HepG2 (cell line): ENCODE results near the gene WBP2NL. TPM values are rescaled to one million over a fixed set of nuclear protein-coding genes. Genes with fewer than 3 reads are reported as not detected.

Experiments
- ATAC-seq: fragments of 200-7000 bp; cut with Tn5 transposase; 3 replicates; pipeline ENCODE4 v1.9.1; 2020; ENCODE audit warnings: mild to moderate bottlenecking, moderate library complexity
- BruUV-seq: library from RNA; stranded (reverse); fragments of 400-500 nt; replicated peaks from 2 replicates; lab custom pipeline; 2021; lab: Mats Ljungman, UMichigan
- CTCF ChIA-PET: fragments of 300-600 bp; formaldehyde crosslinking; extraction: SDS; loops from one replicate; lab custom pipeline; 2021; ENCODE audit warnings: low total read pairs, inconsistent platforms, low intra/inter-chr PET ratio; lab: Yijun Ruan, JAX
- POLR2A ChIA-PET: fragments of 350-600 bp; sonication (Branson Sonifier 250); formaldehyde crosslinking; loops from one replicate; lab custom pipeline; 2020; ENCODE audit warnings: antibody characterized with exemption, inconsistent platforms; lab: Yijun Ruan, JAX
- DNase-seq: peaks from one replicate; pipeline ENCODE4 v3.0.0-alpha.2; 2015; ENCODE audit warnings: low spot score
- FAIRE-seq: peaks from 3 replicates; lab custom pipeline; 2011; peaks lifted over from hg19 to GRCh38; lab: Jason Lieb, UNC
- H2AFZ ChIP-seq: one replicate; pipeline ENCODE4 v1.6.1; 2011; ENCODE audit warnings: low read length, inconsistent platforms
- H3K27ac ChIP-seq: fragments of 300-600 bp; 3 replicates; pipeline ENCODE4 v1.8.0; 2011; ENCODE audit warnings: mixed run types, mild to moderate bottlenecking, mixed read lengths, low read length, inconsistent platforms; ENCODE audit not compliant: insufficient read depth; ENCODE audit errors: extremely low read length
- H3K27me3 ChIP-seq, 2 experiments: fragments of 200-600 bp in 1 of 2; 2 replicates in 1 of 2; 3 replicates in 1 of 2; pipeline versions ENCODE4 v1.6.0 to v1.8.0; 2011; ENCODE audit warnings: low read length in 2 of 2, mild to moderate bottlenecking in 2 of 2, moderate library complexity in 2 of 2, inconsistent platforms in 1 of 2; ENCODE audit not compliant: insufficient read depth in 2 of 2, control insufficient read depth in 1 of 2
- H3K36me3 ChIP-seq, 2 experiments: fragments of 200-600 bp in 1 of 2; replicated peaks in 1 of 2; 2 replicates in 1 of 2; 3 replicates in 1 of 2; pipeline versions ENCODE4 v1.5.1 to v1.8.0; 2011; ENCODE audit warnings: low read length in 2 of 2, inconsistent platforms in 1 of 2; ENCODE audit not compliant: insufficient read depth in 2 of 2, control insufficient read depth in 1 of 2
- H3K4me1 ChIP-seq: 2 replicates; pipeline ENCODE4 v1.5.1; 2012; ENCODE audit warnings: low read length, inconsistent platforms; ENCODE audit not compliant: insufficient read depth
- H3K4me2 ChIP-seq: 2 replicates; pipeline ENCODE4 v1.6.0; 2011; ENCODE audit warnings: low read depth, low read length, inconsistent platforms
- H3K4me3 ChIP-seq, 3 experiments: fragments of 200-600 bp in 1 of 3; sonication (generic), shearing (Covaris generic) in 1 of 3; replicated peaks in 1 of 3; 2 replicates each; pipeline ENCODE4 v1.5.1; 2011 to 2016; ENCODE audit warnings: low read length in 3 of 3, inconsistent platforms in 2 of 3, low read depth in 2 of 3, mild to moderate bottlenecking in 2 of 3, control low read depth in 1 of 3, mixed read lengths in 1 of 3; ENCODE audit not compliant: insufficient read depth in 1 of 3
- H3K79me2 ChIP-seq: one replicate; pipeline ENCODE4 v1.6.1; 2011; ENCODE audit warnings: low read length, inconsistent platforms; ENCODE audit not compliant: insufficient read depth
- H3K9ac ChIP-seq: 2 replicates; pipeline ENCODE4 v1.6.0; 2011; ENCODE audit warnings: mild to moderate bottlenecking, low read depth, low read length, inconsistent platforms; ENCODE audit not compliant: insufficient read depth
- H3K9me3 ChIP-seq: 2 replicates; pipeline ENCODE4 v1.5.1; 2012; ENCODE audit warnings: mild to moderate bottlenecking, low read length
- H4K20me1 ChIP-seq: 2 replicates; pipeline ENCODE4 v1.6.0; 2011; ENCODE audit warnings: inconsistent platforms, mild to moderate bottlenecking, low read length, moderate library complexity; ENCODE audit not compliant: insufficient read depth
- ATF1 ChIP-seq: IDR thresholded peaks from 2 replicates; pipeline ENCODE4 v1.6.1; 2016; ENCODE audit warnings: mild to moderate bottlenecking, control low read depth
- KLF13 ChIP-seq: sonication (generic); formaldehyde crosslinking; IDR thresholded peaks from 2 replicates; pipeline ENCODE4 v1.4.0; 2020; ENCODE audit warnings: mild to moderate bottlenecking, missing genetic modification reagents
- PTBP1 ChIP-seq: fragments of 200-400 bp; formaldehyde crosslinking; IDR thresholded peaks from 2 replicates; pipeline ENCODE4 v1.6.1; 2018; ENCODE audit warnings: low read length, low read depth; ENCODE audit not compliant: poor library complexity, severe bottlenecking
- RAD51 ChIP-seq: fragments of 450-650 bp; IDR thresholded peaks from 2 replicates; pipeline ENCODE4 v1.6.1; 2016; ENCODE audit warnings: borderline replicate concordance
- SIN3A ChIP-seq: IDR thresholded peaks from 2 replicates; pipeline ENCODE4 v1.6.1; 2011; ENCODE audit warnings: low read depth, mild to moderate bottlenecking, control low read depth, low read length, borderline replicate concordance
- SIN3B ChIP-seq: fragments of 150-350 bp; IDR thresholded peaks from 2 replicates; pipeline ENCODE4 v1.6.1; 2014; ENCODE audit warnings: low read length
- SMAD3 ChIP-seq: sonication (generic); formaldehyde crosslinking; IDR thresholded peaks from 2 replicates; pipeline ENCODE4 v1.4.0; 2020; ENCODE audit warnings: missing genetic modification reagents
- XRCC5 ChIP-seq: fragments of 200-400 bp; formaldehyde crosslinking; optimal IDR thresholded peaks from 2 replicates; pipeline ENCODE3; 2017; ENCODE audit warnings: mild to moderate bottlenecking, low read length
- ZEB1 ChIP-seq: IDR thresholded peaks from 2 replicates; pipeline ENCODE4 v1.6.1; 2012; ENCODE audit warnings: mild to moderate bottlenecking, low read depth, inconsistent platforms; ENCODE audit not compliant: insufficient replicate concordance
- ZHX1 ChIP-seq: sonication (generic); formaldehyde crosslinking; IDR thresholded peaks from 2 replicates; pipeline ENCODE4 v1.8.1; 2022; ENCODE audit warnings: low read depth, mild to moderate bottlenecking, missing genetic modification reagents
- ZNF180 ChIP-seq: sonication (generic); formaldehyde crosslinking; IDR thresholded peaks from 2 replicates; pipeline ENCODE4 v1.4.0; 2020; ENCODE audit warnings: low read depth, missing genetic modification reagents, borderline replicate concordance
- ZNF24 ChIP-seq: fragments of 450-650 bp; IDR thresholded peaks from 2 replicates; pipeline ENCODE4 v1.6.1; 2017; ENCODE audit warnings: antibody characterized with exemption, mild to moderate bottlenecking
- WGBS: methylation state at CpG from one replicate; pipeline ENCODE4 v1.1.6; 2017; ENCODE audit warnings: low lambda C conversion rate; 5-methylcytosine and 5-hydroxymethylcytosine counted together
- in situ Hi-C: cut with HindIII; loops from 2 replicates; pipeline ENCODE4 v1.10.0; 2017; ENCODE audit warnings: low pct_unique_long_range_greater_than_20kb; ENCODE audit not compliant: extremely low pct_ligation_motif_present
- intact Hi-C: fragments of 100-400 bp; cut with micrococcal nuclease; formaldehyde crosslinking; loops from one replicate; pipeline ENCODE4 v1.10.0; 2022; ENCODE audit not compliant: unreplicated experiment
- polyA plus RNA-seq, 8 experiments: library from polyadenylated mRNA; depleted of rRNA in 3 of 8; stranded (reverse) in 7 of 8; unstranded in 1 of 8; fragments of >200 nt; fragmentation: Illumina TruSeq in 4 of 8; extraction: Trizol in 4 of 8; gene quantifications; 2 replicates each; pipeline versions ENCODE4 v1.2.1 to v1.2.3, GENCODE V29; 2011 to 2016; ENCODE audit warnings: low read depth in 4 of 8, missing spikeins in 1 of 8, mixed read lengths in 1 of 8; ENCODE audit not compliant: insufficient read depth in 1 of 8
- total RNA-seq, 5 experiments: library from RNA; depleted of rRNA; stranded (reverse); fragments of >200 nt; fragmentation: Illumina TruSeq; extraction: Trizol; gene quantifications; 2 replicates each; pipeline ENCODE4 v1.2.3, GENCODE V29; 2016; ENCODE audit warnings: low read depth in 1 of 5
- TF ChIP-seq, protein P1 (sequence below): sonication (generic); formaldehyde crosslinking; IDR thresholded peaks from 2 replicates; pipeline ENCODE4 v1.8.0; 2022; ENCODE audit warnings: mild to moderate bottlenecking, missing genetic modification reagents, moderate library complexity
- TF ChIP-seq, protein P2 (sequence below): sonication (generic); formaldehyde crosslinking; IDR thresholded peaks from 2 replicates; pipeline ENCODE4 v1.4.0; 2020; ENCODE audit warnings: missing genetic modification reagents; ENCODE audit errors: not compliant biosample characterization

Gene WBP2NL
- total and polyA plus RNA-seq, 2 of the 13 experiments (the other 11 are each of a cell fraction or from before 2014, with no cell fraction given) = not detected

DNA sequence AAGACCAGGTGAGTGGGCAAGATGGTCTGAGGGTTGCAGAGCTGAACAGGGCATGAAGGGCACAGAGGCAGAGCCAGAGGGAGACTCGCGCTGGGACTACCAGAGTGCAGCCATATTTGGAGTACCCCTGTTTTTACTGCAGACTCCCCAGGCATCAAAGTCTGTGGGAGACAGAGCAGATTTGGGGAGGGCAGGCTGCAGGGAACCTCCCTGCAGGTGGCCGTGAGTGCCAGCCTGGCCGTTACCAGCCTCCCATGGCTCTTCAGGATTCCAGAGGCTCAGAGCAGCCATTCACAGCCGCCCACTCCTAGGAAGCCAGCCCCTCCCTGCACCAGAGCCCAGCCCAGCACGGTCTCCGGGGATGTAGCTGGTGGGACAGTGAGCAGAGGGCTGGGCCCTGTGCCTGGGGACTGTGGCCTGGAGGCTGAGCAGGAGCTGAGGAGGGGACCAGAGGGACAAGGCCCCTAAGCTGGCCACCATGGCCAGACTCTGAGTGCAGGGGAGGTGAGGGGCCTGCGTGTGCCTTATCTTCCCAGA is 29.4 kb upstream of the WBP2NL start, which contains the start of gene SEPTIN3:
Gene SEPTIN3, plus strand, starts transcription at position 334 of the 537 bp plus-strand sequence. CDS start 2,050 bp downstream, outside the sequence.
- 40% methylated on average over 1 of the region's 8 CpGs for WGBS
- ChIA-PET POLR2A (no interaction called here), CTCF (no interaction called here)
- in situ Hi-C loops (loop anchor here (5.0 to 25.0 kb wide), 3 partner anchors 103 to 468 kb away; partner anchors contain the start of genes NAGA, NFAM1 and PHETA2), intact Hi-C loops (no loop called here)
- Histone ChIP-seq H3K79me2 (no peaks in the 10 kb centered on the region), H4K20me1 (no peaks in the 10 kb centered on the region), H3K9me3 (no peaks in the 10 kb centered on the region), H3K36me3 (no peaks in the 10 kb centered on the region), H3K4me3 (no peak within 1 kb of the TSS), H3K4me2 (peak within 1 kb of the TSS; percentile 23; the same call in 1 of the 2 replicates), H3K27me3 (peaks cover 2 to 37% of the 10 kb centered on the region in 2 experiments; a peak in 4 of 5 replicates), H2AFZ (no peak within 1 kb of the TSS), H3K9ac (no peak within 1 kb of the TSS), H3K4me1 (peaks cover 11% of the 10 kb centered on the region; the same call in 1 of the 2 replicates), H3K27ac (no peak within 1 kb of the TSS)
- TF ChIP-seq ATF1 (CRISPR knock-in tag) (no peak), SIN3A (no peak), RAD51 (no peak), PTBP1 (no peak), XRCC5 (no peak), SMAD3 (CRISPR knock-in tag) (no peak), ZHX1 (CRISPR knock-in tag) (no peak), SIN3B (no peak), ZNF24 (no peak), ZEB1 (no peak), ZNF180 (CRISPR knock-in tag) (no peak), KLF13 (CRISPR knock-in tag) (no peak)
- TF ChIP-seq, protein P1, sequence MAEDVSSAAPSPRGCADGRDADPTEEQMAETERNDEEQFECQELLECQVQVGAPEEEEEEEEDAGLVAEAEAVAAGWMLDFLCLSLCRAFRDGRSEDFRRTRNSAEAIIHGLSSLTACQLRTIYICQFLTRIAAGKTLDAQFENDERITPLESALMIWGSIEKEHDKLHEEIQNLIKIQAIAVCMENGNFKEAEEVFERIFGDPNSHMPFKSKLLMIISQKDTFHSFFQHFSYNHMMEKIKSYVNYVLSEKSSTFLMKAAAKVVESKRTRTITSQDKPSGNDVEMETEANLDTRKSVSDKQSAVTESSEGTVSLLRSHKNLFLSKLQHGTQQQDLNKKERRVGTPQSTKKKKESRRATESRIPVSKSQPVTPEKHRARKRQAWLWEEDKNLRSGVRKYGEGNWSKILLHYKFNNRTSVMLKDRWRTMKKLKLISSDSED (CRISPR knock-in tag) = no peak
- TF ChIP-seq, protein P2, sequence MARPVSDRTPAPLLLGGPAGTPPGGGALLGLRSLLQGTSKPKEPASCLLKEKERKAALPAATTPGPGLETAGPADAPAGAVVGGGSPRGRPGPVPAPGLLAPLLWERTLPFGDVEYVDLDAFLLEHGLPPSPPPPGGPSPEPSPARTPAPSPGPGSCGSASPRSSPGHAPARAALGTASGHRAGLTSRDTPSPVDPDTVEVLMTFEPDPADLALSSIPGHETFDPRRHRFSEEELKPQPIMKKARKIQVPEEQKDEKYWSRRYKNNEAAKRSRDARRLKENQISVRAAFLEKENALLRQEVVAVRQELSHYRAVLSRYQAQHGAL = no peak
- no peak for FAIRE-seq
- no peak; the same call in 1 of the 3 replicates for ATAC-seq
- no TSS peak for BruUV-seq
- no peak for DNase-seq
